ENCODE results near the gene CFAP299.

GRCh38 chr4:80422727-80423404 is 87.3 kb downstream of the CFAP299 start:
- TF ChIP-seq CTCF (IDR thresholded peaks at IDR 0.05; ENCODE audit: low read depth, low read length, poor library complexity, severe bottlenecking), result no peak
- no peak for TF ChIP-seq EZH2phosphoT487 (IDR thresholded peaks at IDR 0.05; ENCODE audit: borderline replicate concordance, low read length)

Data from DOHH2 (cell line).